Mucosa of rectum (tissue), 2 donors: ENCODE results near the gene PLEK.
A peak's percentile ranks its signal among the peaks of the same experiment; 100 is the strongest.
"Not testable (repeated sequence)": the region's sequence is repeated elsewhere in the genome, so short reads cannot be mapped to it uniquely, and the experiment has no call there.

Source experiments
- H3K27ac ChIP-seq, 2 donors: one replicate each; pipeline ENCODE4 v1.7.0; 2013; ENCODE audit warnings: inconsistent platforms in 2 of 2, low read depth in 2 of 2, low read length in 2 of 2
- H3K27me3 ChIP-seq, 2 donors: one replicate each; pipeline ENCODE4 v1.7.0; 2013; ENCODE audit warnings: low read length in 2 of 2; ENCODE audit not compliant: control insufficient read depth in 2 of 2, insufficient read depth in 2 of 2
- H3K36me3 ChIP-seq, 2 donors: one replicate each; pipeline ENCODE4 v1.7.0; 2013; ENCODE audit warnings: low read length in 2 of 2; ENCODE audit not compliant: control insufficient read depth in 2 of 2, insufficient read depth in 2 of 2
- H3K4me1 ChIP-seq, 2 donors: one replicate each; pipeline ENCODE4 v1.7.0; 2013; ENCODE audit warnings: low read length in 2 of 2, mild to moderate bottlenecking in 1 of 2; ENCODE audit not compliant: control insufficient read depth in 2 of 2, insufficient read depth in 2 of 2
- H3K4me3 ChIP-seq, 2 donors: one replicate each; pipeline ENCODE4 v1.7.0; 2013; ENCODE audit warnings: low read length in 2 of 2
- H3K9ac ChIP-seq, 2 donors: one replicate each; pipeline ENCODE4 v1.7.0; 2013; ENCODE audit warnings: low read length in 2 of 2, low read depth in 1 of 2, mild to moderate bottlenecking in 1 of 2
- H3K9me3 ChIP-seq, 2 donors: one replicate each; pipeline ENCODE4 v1.7.0; 2013; ENCODE audit warnings: low read length in 2 of 2; ENCODE audit not compliant: control insufficient read depth in 2 of 2
- donor health status: healthy.
- donor health status: Normal muscosa, but diverticular disease.

PLEK gene

DNA sequence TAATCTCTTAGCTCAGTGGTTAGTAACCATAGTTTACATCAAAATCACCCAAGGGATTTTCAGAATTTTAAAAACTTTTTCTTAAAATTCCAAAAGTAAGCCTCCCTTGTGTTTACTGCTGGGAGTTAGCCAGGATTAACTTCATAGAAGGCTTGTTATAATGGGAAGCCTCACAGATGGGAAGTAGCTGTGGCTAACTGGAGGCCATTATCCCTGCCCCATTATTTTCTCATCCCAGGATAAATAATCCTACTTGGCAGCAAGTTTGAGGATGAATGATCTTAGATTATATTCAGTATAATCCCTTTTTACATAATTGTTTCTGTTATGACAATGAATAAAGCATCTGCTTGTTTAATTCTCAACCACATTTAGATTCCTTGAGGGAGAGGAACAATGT lies 25.5 kb downstream of the PLEK start:
- H3K36me3 ChIP-seq, result no peaks in the 10 kb centered on the region
- no peak overlapping the region for H3K9ac ChIP-seq
- no peaks in the 10 kb centered on the region for H3K27me3 ChIP-seq
- H3K9me3 ChIP-seq, result no peaks in the 10 kb centered on the region
- H3K27ac ChIP-seq, result no peak overlapping the region
- H3K4me3 ChIP-seq, result no peak overlapping the region
- H3K4me1 ChIP-seq, result peaks cover 0 to 3% of the 10 kb centered on the region in 2 donors

DNA sequence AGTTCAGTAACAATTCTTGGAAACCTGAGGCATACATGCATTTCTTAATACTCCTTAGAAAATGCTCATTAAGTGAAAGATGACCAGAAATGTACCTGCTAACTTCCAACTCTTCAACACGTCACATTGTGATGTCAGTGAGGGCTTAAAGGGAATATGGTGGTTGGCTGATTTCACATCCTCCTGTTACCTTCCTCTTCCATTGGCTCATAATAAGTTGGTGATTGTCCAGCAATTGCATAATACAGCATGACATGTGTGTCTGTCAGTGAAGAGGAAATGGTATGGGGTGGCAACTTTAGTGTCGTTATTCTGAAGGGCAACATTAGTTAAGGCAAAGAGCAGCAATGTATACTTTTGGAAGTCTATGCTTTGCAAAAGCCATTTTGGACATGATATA lies 26.0 kb downstream of the PLEK start:
- Histone ChIP-seq H3K4me3 (no peak overlapping the region), H3K36me3 (no peaks in the 10 kb centered on the region), H3K27ac (no peak overlapping the region), H3K9me3 (no peaks in the 10 kb centered on the region), H3K4me1 (peaks cover 0 to 3% of the 10 kb centered on the region in 2 donors), H3K9ac (no peak overlapping the region), H3K27me3 (no peaks in the 10 kb centered on the region)

DNA sequence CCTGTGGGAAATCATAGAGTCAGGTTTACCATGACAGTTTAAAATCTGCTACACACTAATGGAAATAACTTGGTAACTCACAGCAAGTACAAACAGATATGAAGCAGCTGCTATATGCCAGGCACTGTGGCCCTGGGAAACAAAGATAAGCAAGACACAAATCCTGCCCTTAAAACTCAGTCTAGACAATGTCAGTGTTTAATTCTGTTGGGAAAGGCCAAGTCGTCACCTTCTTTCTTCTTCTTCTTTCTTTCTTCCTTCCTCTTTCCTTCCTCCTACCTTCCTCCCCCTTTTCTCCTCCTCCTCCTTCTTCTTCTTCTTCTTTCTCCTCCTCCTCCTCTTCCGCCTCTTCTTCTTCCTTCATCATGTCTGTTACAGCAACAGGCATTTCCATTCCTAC lies 26.8 kb downstream of the PLEK start:
- Histone ChIP-seq H3K9me3 (no peaks in the 10 kb centered on the region), H3K27me3 (no peaks in the 10 kb centered on the region), H3K4me3 (no peak overlapping the region), H3K27ac (no peak overlapping the region), H3K36me3 (no peaks in the 10 kb centered on the region), H3K4me1 (peaks cover 0 to 3% of the 10 kb centered on the region in 2 donors), H3K9ac (no peak overlapping the region)

DNA sequence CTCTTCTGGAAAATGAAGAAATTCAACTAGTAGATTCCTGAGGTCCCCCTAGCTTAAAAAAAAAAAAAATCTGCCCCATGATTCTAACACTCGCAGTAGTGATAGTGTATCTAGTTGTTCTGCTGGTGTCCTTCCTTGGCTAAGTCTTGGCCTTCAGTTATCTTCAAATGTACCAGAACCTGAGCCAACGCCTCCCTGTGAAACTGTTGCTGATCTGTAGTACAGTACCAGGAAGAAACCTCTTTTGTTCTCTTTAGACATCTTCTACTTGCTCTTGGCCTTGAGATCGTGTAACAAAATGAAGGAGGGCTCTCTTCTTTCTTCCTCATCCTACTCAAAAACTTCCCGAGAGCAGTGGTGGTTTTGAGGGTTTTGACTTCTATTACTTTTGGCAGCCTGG lies 31.0 kb downstream of the PLEK start:
- Histone ChIP-seq H3K4me1 (peaks cover 0 to 3% of the 10 kb centered on the region in 2 donors), H3K27ac (no peak overlapping the region), H3K27me3 (no peaks in the 10 kb centered on the region), H3K9ac (no peak overlapping the region), H3K9me3 (no peaks in the 10 kb centered on the region), H3K36me3 (peaks cover 0 to 2% of the 10 kb centered on the region in 2 donors), H3K4me3 (no peak overlapping the region)

DNA sequence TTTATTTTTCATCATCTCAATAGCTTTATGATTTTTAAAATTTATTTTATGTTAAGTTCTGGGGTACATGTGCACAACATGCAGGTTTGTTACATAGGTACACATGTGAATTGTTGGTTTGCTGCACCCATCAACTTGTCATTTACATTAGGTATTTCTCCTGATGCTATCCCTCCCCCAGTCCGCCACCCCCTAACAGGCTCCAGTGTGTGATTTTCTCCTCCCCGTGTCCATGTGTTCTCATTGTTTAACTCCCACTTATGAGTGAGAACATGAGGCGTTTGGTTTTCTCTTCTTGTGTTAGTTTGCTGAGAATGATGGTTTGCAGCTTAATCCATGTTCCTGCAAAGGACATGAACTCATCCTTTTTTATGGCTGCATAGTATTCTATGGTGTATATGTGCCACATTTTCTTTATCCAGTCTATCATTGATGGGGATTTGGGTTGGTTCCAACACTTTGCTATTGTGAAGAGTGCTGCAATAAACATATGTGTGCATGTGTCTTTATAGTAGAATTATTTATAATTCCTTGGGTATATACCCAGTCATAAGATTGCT lies 32.7 kb downstream of the PLEK start:
- not testable (repeated sequence) for H3K9me3 ChIP-seq, H3K4me3 ChIP-seq, H3K9ac ChIP-seq, H3K27me3 ChIP-seq, H3K36me3 ChIP-seq, H3K4me1 ChIP-seq, H3K27ac ChIP-seq

DNA sequence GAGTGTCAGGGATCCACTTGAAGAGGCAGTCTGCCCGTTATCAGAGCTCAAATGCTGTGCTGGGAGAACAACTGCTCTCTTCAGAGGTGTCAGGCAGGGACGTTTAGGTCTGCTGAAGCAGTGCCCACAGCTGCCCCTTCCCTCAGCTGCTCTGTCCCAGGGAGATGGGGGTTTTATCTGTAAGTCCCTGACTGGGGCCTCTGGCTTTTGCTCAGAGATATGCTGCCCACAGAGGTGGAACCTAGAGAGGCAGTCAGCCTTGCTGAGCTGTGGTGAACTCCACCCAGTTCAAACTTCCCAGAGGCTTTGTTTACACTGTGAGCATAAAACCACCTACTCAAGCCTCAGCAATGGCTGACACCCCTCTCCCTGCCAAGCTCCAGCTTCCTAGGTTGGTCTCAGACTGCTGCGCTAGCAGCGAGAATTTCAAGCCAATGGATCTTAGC lies 38.1 kb downstream of the PLEK start:
- H3K9me3 ChIP-seq, result no peaks in the 10 kb centered on the region
- H3K36me3 ChIP-seq, result no peaks in the 10 kb centered on the region
- H3K4me3 ChIP-seq, result no peak overlapping the region
- no peak overlapping the region for H3K9ac ChIP-seq
- H3K27ac ChIP-seq, result no peak overlapping the region
- H3K4me1 ChIP-seq, result no peaks in the 10 kb centered on the region
- H3K27me3 ChIP-seq, result no peaks in the 10 kb centered on the region

DNA sequence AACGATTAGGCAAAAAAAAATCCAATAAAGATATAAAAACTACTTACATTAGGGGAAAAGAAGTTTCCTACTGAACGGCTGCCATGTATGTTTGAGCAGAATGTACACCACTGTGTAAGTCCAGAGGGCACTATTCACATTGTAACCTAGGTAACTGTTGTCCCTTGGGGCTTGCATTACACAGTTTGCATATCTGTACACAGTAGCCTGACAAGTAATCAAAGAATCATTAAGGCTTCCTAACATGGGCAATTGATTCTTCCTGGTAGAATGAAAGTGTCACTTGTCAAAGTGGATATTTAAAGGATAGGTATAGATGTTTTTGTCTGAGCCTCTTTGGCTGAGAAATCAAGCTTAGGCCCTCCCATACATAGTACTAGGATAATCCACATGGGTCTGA lies 39.1 kb downstream of the PLEK start:
- Histone ChIP-seq H3K4me1 (no peaks in the 10 kb centered on the region), H3K4me3 (no peak overlapping the region), H3K9ac (no peak overlapping the region), H3K27ac (no peak overlapping the region), H3K9me3 (no peaks in the 10 kb centered on the region), H3K27me3 (no peaks in the 10 kb centered on the region), H3K36me3 (no peaks in the 10 kb centered on the region)

DNA sequence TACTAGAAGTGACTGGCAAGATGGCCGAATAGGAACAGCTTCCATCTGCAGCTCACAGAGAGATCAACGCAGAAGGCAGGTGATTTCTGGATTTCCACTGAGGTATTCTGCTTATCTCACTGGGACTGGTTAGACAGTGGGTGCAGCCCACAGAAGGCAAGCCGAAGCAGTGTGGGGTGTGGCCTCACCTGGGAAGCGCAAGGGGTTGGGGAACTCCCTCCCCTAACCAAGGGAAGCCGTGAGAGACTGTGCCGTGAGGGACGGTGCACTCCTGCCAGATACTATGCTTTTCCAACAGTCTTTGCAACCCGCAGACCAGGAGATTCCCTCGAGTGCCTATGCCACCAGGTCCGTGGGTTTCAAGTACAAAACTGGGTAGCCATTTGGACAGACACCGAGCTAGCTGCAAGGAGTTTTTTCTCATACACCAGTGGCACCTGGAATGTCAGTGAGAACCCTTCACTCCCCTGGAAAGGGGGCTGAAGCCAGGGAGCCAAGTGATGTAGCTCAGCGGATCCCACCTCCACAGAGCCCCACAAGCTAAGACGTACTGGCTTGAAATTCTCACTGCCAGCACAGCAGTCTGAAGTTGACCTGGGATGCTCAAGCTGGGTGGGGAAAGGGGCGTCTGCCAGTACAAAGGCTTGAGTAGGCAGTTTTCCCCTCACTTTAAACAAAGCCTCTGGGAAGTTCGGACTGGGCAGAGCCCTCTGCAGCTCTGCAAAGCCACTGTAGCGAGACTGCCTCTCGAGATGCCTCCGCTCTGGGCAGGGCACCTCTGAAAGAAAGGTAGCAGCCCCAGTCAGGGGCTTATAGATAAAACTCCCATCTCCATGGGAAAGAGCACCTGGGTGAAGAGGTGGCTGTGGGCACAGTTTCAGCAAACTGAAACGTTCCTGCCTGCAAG lies 40.1 kb downstream of the PLEK start:
- Histone ChIP-seq H3K36me3 (no peaks in the 10 kb centered on the region), H3K27me3 (no peaks in the 10 kb centered on the region), H3K4me3 (no peak overlapping the region), H3K4me1 (no peaks in the 10 kb centered on the region), H3K9me3 (no peaks in the 10 kb centered on the region), H3K9ac (no peak overlapping the region), H3K27ac (no peak overlapping the region)

DNA sequence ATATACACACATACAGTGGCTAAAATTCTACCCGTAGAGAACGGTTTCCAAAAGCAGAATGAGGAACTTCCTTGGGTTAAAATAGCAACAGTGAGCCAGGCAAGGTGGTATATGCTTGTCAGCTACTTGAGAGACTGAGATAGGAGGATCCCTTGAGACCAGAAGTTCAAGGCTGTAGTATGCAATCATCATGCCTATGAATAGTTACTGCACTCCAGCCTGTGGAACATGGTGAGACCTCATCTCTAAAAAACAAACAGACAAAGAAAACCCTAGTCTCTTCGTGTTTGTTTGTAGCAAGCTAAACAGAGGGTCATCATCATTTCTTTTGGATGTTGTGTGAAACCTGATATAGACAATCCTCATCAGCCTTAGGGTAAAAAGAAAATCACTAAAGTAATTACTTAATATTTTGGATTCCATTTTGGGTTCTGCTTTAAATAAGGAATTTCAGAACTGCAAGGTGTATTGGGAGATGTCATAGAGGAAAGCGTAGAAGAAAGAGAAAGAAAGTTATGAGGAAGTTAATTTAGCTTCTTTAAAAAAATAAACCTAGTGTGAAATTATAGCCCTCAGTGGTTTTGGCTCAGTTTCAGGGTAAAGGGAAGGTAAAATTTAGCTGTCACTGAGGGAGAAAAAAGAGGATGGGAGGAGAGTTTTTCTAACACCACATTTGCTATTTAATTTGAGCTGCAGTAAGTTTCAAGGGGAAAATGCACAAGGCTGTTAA lies 46.5 kb downstream of the PLEK start:
- Histone ChIP-seq H3K27me3 (no peaks in the 10 kb centered on the region), H3K9ac (no peak overlapping the region), H3K4me1 (no peaks in the 10 kb centered on the region), H3K27ac (peak overlapping the region in 1 of 2 donors; percentile 16), H3K9me3 (no peaks in the 10 kb centered on the region), H3K36me3 (no peaks in the 10 kb centered on the region), H3K4me3 (peak overlapping the region in 1 of 2 donors; percentile 22)
